ENCODE results near the gene OTC. TPM values are rescaled to one million over a fixed set of nuclear protein-coding genes. Genes with fewer than 3 reads are reported as not detected.

OTC gene
- total RNA-seq, 1 experiment from 2014 or later: not detected

- Mint-ChIP-seq H3K4me1 (no peaks in the 10 kb centered on the region), H3K27me3 (ENCODE audit: low read depth) (no peaks in the 10 kb centered on the region; the same call in 1 of the 2 replicates), H3K9me3 (peaks cover 48 to 51% of the 10 kb centered on the region in 2 experiments), H3K27ac (no peak overlapping the region), H3K36me3 (ENCODE audit: insufficient read depth in 1 of 3, low read depth in 3 of 3) (peaks cover 0 to 2% (median 0%) of the 10 kb centered on the region in 3 experiments; a peak in 3 of 7 replicates), H3K4me3 (no peak overlapping the region)
- Histone ChIP-seq H4K20me1 (ENCODE audit: control insufficient read depth, insufficient read depth, insufficient read length) (no peaks in the 10 kb centered on the region), H3K9ac (ENCODE audit: extremely low read depth, insufficient read length, low read length) (no peak overlapping the region), H3K4me1 (ENCODE audit: insufficient read depth, low read length) (no peaks in the 10 kb centered on the region), H3K4ac (ENCODE audit: low read depth, low read length) (no peak overlapping the region), H2BK120ac (ENCODE audit: low read depth, low read length, poor library complexity, severe bottlenecking) (no peak overlapping the region), H3K23ac (ENCODE audit: insufficient read length, low read depth, low read length) (no peak overlapping the region), H3K4me2 (ENCODE audit: insufficient read depth, insufficient read length, low read length) (no peak overlapping the region), H3K23me2 (ENCODE audit: insufficient read length, low read depth, low read length, poor library complexity, severe bottlenecking) (no peaks in the 10 kb centered on the region), H3K27me3 (ENCODE audit: insufficient read depth, low read length) (no peaks in the 10 kb centered on the region), H4K5ac (ENCODE audit: insufficient read length, low read depth, low read length) (no peak overlapping the region), H3K27ac (ENCODE audit: insufficient read length, low read depth, low read length) (no peak overlapping the region), H4K8ac (replicated peaks; ENCODE audit: insufficient read length, low read depth, low read length) (no peak overlapping the region), H3K14ac (ENCODE audit: insufficient read depth, low read length) (no peak overlapping the region), H4K91ac (ENCODE audit: insufficient read length, low read depth, low read length) (no peak overlapping the region), H2BK5ac (ENCODE audit: insufficient read length, low read length) (no peak overlapping the region), H3T11ph (ENCODE audit: low read length) (no peak overlapping the region), H3K18ac (ENCODE audit: insufficient read length, low read depth, low read length) (no peak overlapping the region), H3K9me3 (ENCODE audit: control insufficient read depth, low read depth, low read length) (peaks cover 8% of the 10 kb centered on the region), H2AFZ (ENCODE audit: low read length) (no peak overlapping the region), H2BK15ac (ENCODE audit: low read depth, low read length) (no peak overlapping the region), H3K79me2 (ENCODE audit: insufficient read depth, low read length) (no peaks in the 10 kb centered on the region), H2BK20ac (ENCODE audit: low read depth, low read length, poor library complexity, severe bottlenecking) (no peak overlapping the region), H3K56ac (ENCODE audit: insufficient read length, low read depth, low read length) (no peak overlapping the region), H2BK12ac (ENCODE audit: insufficient read length, low read depth, low read length) (no peak overlapping the region), H3K79me1 (ENCODE audit: insufficient read depth, low read depth, low read length, poor library complexity, severe bottlenecking) (no peaks in the 10 kb centered on the region), H2AK5ac (ENCODE audit: insufficient read length, low read length) (no peak overlapping the region)
- WGBS (ENCODE audit: extremely low coverage, insufficient read length, low lambda C conversion rate): no CpG with 5 or more reads among the region's 2 CpGs
- no peak for DNase-seq
- TF ChIP-seq CTCF (conservative IDR thresholded peaks at IDR 0.05): no peak
These were observed 16.4 kb downstream of the OTC start for GRCh38 chrX:38368774-38369173.
